Liver (tissue), 9 donors: ENCODE measurements around the gene DNAJB6. TPM values are rescaled to one million over a fixed set of nuclear protein-coding genes. Genes with fewer than 3 reads are reported as not detected.

Experiments
- DNase-seq: peaks from one replicate; pipeline ENCODE4 v3.0.0-alpha.2; 2017; ENCODE audit warnings: low spot score
- H3K27ac ChIP-seq, 2 donors: one replicate each; pipeline ENCODE4 v1.7.0; 2013; ENCODE audit warnings: inconsistent platforms in 2 of 2, low read length in 2 of 2, control low read depth in 1 of 2, low read depth in 1 of 2, mild to moderate bottlenecking in 1 of 2
- H3K27me3 ChIP-seq, 4 donors: one replicate each; pipeline versions ENCODE4 v1.6.1 to v1.7.0; 2013; ENCODE audit warnings: low read length in 3 of 4, inconsistent platforms in 1 of 4, mild to moderate bottlenecking in 1 of 4, moderate library complexity in 1 of 4; ENCODE audit not compliant: control insufficient read depth in 4 of 4, insufficient read depth in 4 of 4
- H3K36me3 ChIP-seq, 4 donors: one replicate each; pipeline versions ENCODE4 v1.6.1 to v1.7.0; 2013; ENCODE audit warnings: low read length in 3 of 4, mild to moderate bottlenecking in 3 of 4, low read depth in 1 of 4, moderate library complexity in 1 of 4; ENCODE audit not compliant: control insufficient read depth in 4 of 4, insufficient read depth in 3 of 4
- H3K4me1 ChIP-seq, 4 donors: one replicate each; pipeline versions ENCODE4 v1.6.1 to v1.7.0; 2013; ENCODE audit warnings: low read length in 3 of 4, mild to moderate bottlenecking in 3 of 4, moderate library complexity in 1 of 4; ENCODE audit not compliant: control insufficient read depth in 4 of 4, insufficient read depth in 4 of 4
- H3K4me3 ChIP-seq, 3 donors: one replicate each; pipeline versions ENCODE4 v1.6.1 to v1.7.0; 2013; ENCODE audit warnings: low read length in 3 of 3, control low read depth in 1 of 3, low read depth in 1 of 3, mild to moderate bottlenecking in 1 of 3
- H3K9ac ChIP-seq, 2 donors: one replicate each; pipeline ENCODE4 v1.7.0; 2013; ENCODE audit warnings: low read length in 2 of 2, mild to moderate bottlenecking in 2 of 2, moderate library complexity in 2 of 2, control low read depth in 1 of 2, low read depth in 1 of 2
- H3K9me3 ChIP-seq, 4 donors: one replicate each; pipeline versions ENCODE4 v1.6.1 to v1.7.0; 2013; ENCODE audit warnings: low read length in 3 of 4; ENCODE audit not compliant: control insufficient read depth in 4 of 4
- ATF3 ChIP-seq: IDR thresholded peaks from 2 replicates; pipeline ENCODE4 v1.6.1; 2016; ENCODE audit warnings: antibody characterized with exemption
- CTCF ChIP-seq: fragments of 150-350 bp; IDR thresholded peaks from 2 replicates; pipeline ENCODE4 v1.5.1; 2017; ENCODE audit warnings: improper control_type of control experiment, low read depth, low read length; ENCODE audit not compliant: missing input control
- EGR1 ChIP-seq, 2 donors: IDR thresholded peaks; 2 replicates each; pipeline ENCODE4 v1.6.1; 2016 to 2018; ENCODE audit warnings: antibody characterized with exemption in 2 of 2, low read depth in 2 of 2
- FOXA1 ChIP-seq: IDR thresholded peaks from 2 replicates; pipeline ENCODE4 v1.6.1; 2016; ENCODE audit warnings: antibody characterized with exemption
- GABPA ChIP-seq, 2 donors: IDR thresholded peaks in 1 of 2; conservative IDR thresholded peaks in 1 of 2; 2 replicates each; pipeline ENCODE4 v1.6.1; 2016; ENCODE audit warnings: antibody characterized with exemption in 2 of 2, mild to moderate bottlenecking in 1 of 2, moderate library complexity in 1 of 2
- HNF4A ChIP-seq, 2 donors: conservative IDR thresholded peaks; 2 replicates each; pipeline ENCODE4 v1.6.1; 2016; ENCODE audit warnings: antibody characterized with exemption in 2 of 2, mild to moderate bottlenecking in 2 of 2
- HNF4G ChIP-seq: IDR thresholded peaks from 2 replicates; pipeline ENCODE4 v1.6.1; 2016; ENCODE audit warnings: antibody characterized with exemption
- JUND ChIP-seq, 2 donors: IDR thresholded peaks; 2 replicates each; pipeline ENCODE4 v1.6.1; 2016; ENCODE audit warnings: antibody characterized with exemption in 2 of 2
- MAX ChIP-seq: IDR thresholded peaks from 2 replicates; pipeline ENCODE4 v1.6.1; 2016; ENCODE audit warnings: antibody characterized with exemption
- NR2F2 ChIP-seq: IDR thresholded peaks from 2 replicates; pipeline ENCODE4 v1.6.1; 2016; ENCODE audit warnings: antibody characterized with exemption
- RAD21 ChIP-seq, 2 donors: IDR thresholded peaks; 2 replicates each; pipeline ENCODE4 v1.6.1; 2016; ENCODE audit warnings: antibody characterized with exemption in 2 of 2, mild to moderate bottlenecking in 2 of 2
- REST ChIP-seq: IDR thresholded peaks from 2 replicates; pipeline ENCODE4 v1.6.1; 2016; ENCODE audit warnings: antibody characterized with exemption, mild to moderate bottlenecking
- SP1 ChIP-seq: IDR thresholded peaks from 2 replicates; pipeline ENCODE4 v1.6.1; 2018; ENCODE audit warnings: antibody characterized with exemption, mild to moderate bottlenecking
- TAF1 ChIP-seq: conservative IDR thresholded peaks from 2 replicates; pipeline ENCODE4 v1.6.1; 2016; ENCODE audit warnings: antibody characterized with exemption, mild to moderate bottlenecking
- YY1 ChIP-seq: IDR thresholded peaks from 2 replicates; pipeline ENCODE4 v1.6.1; 2016; ENCODE audit warnings: antibody characterized with exemption, mild to moderate bottlenecking
- ZBTB33 ChIP-seq: IDR thresholded peaks from 2 replicates; pipeline ENCODE4 v1.6.1; 2016; ENCODE audit warnings: antibody characterized with exemption
- WGBS: extraction: QIAGEN DNeasy Blood & Tissue Kit; methylation state at CpG from one replicate; pipeline ENCODE4 v1.1.7; 2013; 5-methylcytosine and 5-hydroxymethylcytosine counted together
- polyA plus RNA-seq, 2 donors: library from polyadenylated mRNA; stranded (reverse) in 1 of 2; unstranded in 1 of 2; fragments of 200-250 nt in 1 of 2; fragments of >200 nt in 1 of 2; fragmentation: Nextera tagmentation in 1 of 2; extraction: Ambion mirVana in 1 of 2; gene quantifications; one replicate each; pipeline versions ENCODE4 v1.2.1 to v1.2.3, GENCODE V29; 2013 to 2015
- total RNA-seq, 2 donors: library from RNA; depleted of rRNA; stranded (reverse); fragments of >200 nt; gene quantifications; one replicate each; pipeline ENCODE4 v1.2.3, GENCODE V29; 2014
- donor health status: healthy.
- donor health status: healthy.
- donor health status: healthy.
- donor health status: healthy.
- donor health status: healthy.

The DNAJB6 gene
- total and polyA plus RNA-seq, 4 donors = 26.5 to 46.6 (median 42.4) TPM

DNA sequence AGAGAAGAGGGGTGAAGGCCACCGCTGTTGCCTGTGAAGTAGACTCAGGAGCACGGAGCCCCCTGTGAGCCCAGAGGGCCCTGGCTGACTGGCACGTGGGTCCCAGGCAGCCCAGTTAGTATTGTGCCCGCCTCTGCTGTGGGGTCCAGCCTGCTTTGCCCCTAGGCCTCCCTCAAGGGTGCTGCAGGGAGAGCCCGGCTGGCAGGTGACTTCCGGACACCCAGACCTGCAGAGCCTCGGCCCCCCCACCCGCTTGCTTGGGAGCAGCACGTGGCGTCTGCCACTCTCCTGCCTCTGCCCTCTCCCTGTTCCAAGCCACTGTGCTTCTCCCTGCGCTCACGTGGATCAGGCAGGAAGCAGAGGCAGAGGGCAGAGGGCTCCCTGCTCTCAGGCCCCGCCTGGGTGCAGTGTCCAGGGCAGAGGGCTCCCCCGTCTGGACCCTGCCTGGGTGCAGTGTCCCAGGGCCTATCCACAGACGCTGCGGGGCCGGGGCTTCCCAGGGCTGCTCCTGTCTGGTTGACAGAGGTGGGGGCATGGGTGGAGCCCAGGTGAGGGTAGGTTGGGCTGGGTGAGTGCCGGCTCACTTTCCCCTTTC is 88.4 kb downstream of the DNAJB6 start (continued):
- TF ChIP-seq REST = no peak
- TF ChIP-seq GABPA (IDR thresholded peaks at IDR 0.05 in 1 of 2, conservative IDR thresholded peaks at IDR 0.05 in 1 of 2) = no peak
- no peak for TF ChIP-seq HNF4A (conservative IDR thresholded peaks at IDR 0.05)

DNA sequence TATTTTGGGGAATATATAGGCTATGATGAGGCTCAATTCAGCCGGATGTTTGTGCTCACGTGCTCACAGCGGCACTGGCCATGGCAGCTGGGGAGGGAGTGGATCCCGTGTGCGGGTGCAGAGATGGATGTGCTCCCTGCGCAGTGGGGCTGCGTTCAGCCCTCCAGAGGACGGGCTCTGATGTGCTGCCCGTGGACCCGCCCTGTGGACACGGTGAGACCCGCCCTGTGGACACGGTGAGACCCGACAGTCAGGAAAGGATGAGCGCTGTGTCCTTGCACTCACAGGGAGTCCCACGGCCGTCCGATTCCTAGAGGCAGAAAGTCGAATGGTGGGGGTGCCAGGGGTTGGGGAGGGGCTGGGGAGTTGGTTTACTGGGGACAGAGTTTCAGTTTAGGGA is 89.0 kb downstream of the DNAJB6 start:
- WGBS = 87% methylated on average over 19 of the region's 19 CpGs
- no peaks in the 10 kb centered on the region for H3K9me3 ChIP-seq
- no peak overlapping the region for H3K9ac ChIP-seq
- no peak for DNase-seq
- no peak overlapping the region for H3K27ac ChIP-seq
- H3K4me1 ChIP-seq = peaks cover 0 to 1% (median 0%) of the 10 kb centered on the region in 4 donors
- no peaks in the 10 kb centered on the region for H3K36me3 ChIP-seq
- no peak overlapping the region for H3K4me3 ChIP-seq
- TF ChIP-seq JUND (IDR thresholded peaks at IDR 0.05) (no peak), GABPA (IDR thresholded peaks at IDR 0.05 in 1 of 2, conservative IDR thresholded peaks at IDR 0.05 in 1 of 2) (no peak)
- no peaks in the 10 kb centered on the region for H3K27me3 ChIP-seq

GRCh38 chr7:157426463-157427301 is 89.9 kb downstream of the DNAJB6 start:
- 90% methylated on average over 42 of the region's 42 CpGs for WGBS

More at GRCh38 chr7:157426463-157427301, 89.9 kb downstream of the DNAJB6 start:
- Histone ChIP-seq H3K9me3 (no peaks in the 10 kb centered on the region), H3K4me3 (no peak overlapping the region), H3K4me1 (peaks cover 0 to 1% (median 0%) of the 10 kb centered on the region in 4 donors), H3K9ac (no peak overlapping the region), H3K27me3 (no peaks in the 10 kb centered on the region), H3K36me3 (no peaks in the 10 kb centered on the region), H3K27ac (no peak overlapping the region)
- no peak for DNase-seq
- no peak for TF ChIP-seq RAD21 (IDR thresholded peaks at IDR 0.05)
- no peak for TF ChIP-seq CTCF
- no peak for TF ChIP-seq NR2F2
- TF ChIP-seq JUND (IDR thresholded peaks at IDR 0.05) = no peak
- no peak for TF ChIP-seq EGR1 (IDR thresholded peaks at IDR 0.05; ENCODE audit: low read depth in 2 of 2)
- no peak for TF ChIP-seq ZBTB33
- TF ChIP-seq TAF1 = no peak
- TF ChIP-seq GABPA (IDR thresholded peaks at IDR 0.05 in 1 of 2, conservative IDR thresholded peaks at IDR 0.05 in 1 of 2) = no peak
- no peak for TF ChIP-seq FOXA1
- TF ChIP-seq HNF4A (conservative IDR thresholded peaks at IDR 0.05) = no peak
- no peak for TF ChIP-seq ATF3
- TF ChIP-seq SP1 = no peak
- TF ChIP-seq HNF4G = no peak
- TF ChIP-seq YY1 = no peak
- TF ChIP-seq MAX = no peak
